NCI-H82 treated with DMSO at 0.1 percent for 48 hours (cell line): ENCODE data around the gene MICA.
A peak's percentile ranks its signal among the peaks of the same experiment; 100 is the strongest.
"Not testable (repeated sequence)": the region's sequence is repeated elsewhere in the genome, so short reads cannot be mapped to it uniquely, and the experiment has no call there.

Experiments
- DNase-seq: peaks from one replicate; lab custom pipeline; 2025; ENCODE audit not compliant: unreplicated experiment; lab: John Stamatoyannopoulos, UW

Gene MICA

GRCh38 chr6:31403283-31404060, at the start of gene MICA:
Gene MICA, plus strand, starts transcription at chr6:31403595. Its CDS starts 38 bp downstream, at chr6:31403633.
- no peak for DNase-seq

- no peak for DNase-seq
These were observed 49.1 kb upstream of the MICA start for GRCh38 chr6:31354158-31354863.

- DNase-seq: no peak
These were observed 48.4 kb upstream of the MICA start for GRCh38 chr6:31354864-31355582.

- no peak for DNase-seq
These were observed 47.8 kb upstream of the MICA start for GRCh38 chr6:31355583-31355948.

GRCh38 chr6:31356216-31356945, 47.0 kb upstream of the MICA start:
- DNase-seq: no peak

- no peak for DNase-seq
These were observed 46.4 kb upstream of the MICA start, which contains the start of gene HLA-B for GRCh38 chr6:31356946-31357466. Gene HLA-B, minus strand, starts transcription at chr6:31357179. Its CDS starts 21 bp downstream, at chr6:31357158.

- DNase-seq: no peak
These were observed 45.5 kb upstream of the MICA start for GRCh38 chr6:31357886-31358285.

GRCh38 chr6:31358302-31358701, 45.1 kb upstream of the MICA start:
- no peak for DNase-seq

- no peak for DNase-seq
These were observed 43.8 kb upstream of the MICA start for GRCh38 chr6:31359581-31359980.

- DNase-seq: no peak
These were observed 40.6 kb upstream of the MICA start for GRCh38 chr6:31362751-31363150.

GRCh38 chr6:31363811-31364210, 39.6 kb upstream of the MICA start:
- DNase-seq: no peak

GRCh38 chr6:31365864-31366263, 37.5 kb upstream of the MICA start:
- DNase-seq: no peak

- peak; percentile 32 for DNase-seq
These were observed 36.5 kb upstream of the MICA start for GRCh38 chr6:31366693-31367470.

- no peak for DNase-seq
These were observed 34.9 kb upstream of the MICA start for GRCh38 chr6:31368461-31368860.

GRCh38 chr6:31374118-31374517, 29.3 kb upstream of the MICA start:
- not testable (repeated sequence) for DNase-seq

- DNase-seq: no peak
These were observed 27.7 kb upstream of the MICA start for GRCh38 chr6:31375699-31376098.

GRCh38 chr6:31377029-31377428, 26.4 kb upstream of the MICA start:
- no peak for DNase-seq

GRCh38 chr6:31378062-31378720, 25.2 kb upstream of the MICA start:
- DNase-seq: no peak

- no peak for DNase-seq
These were observed 24.7 kb upstream of the MICA start for GRCh38 chr6:31378721-31379103.

GRCh38 chr6:31379850-31380249, 23.5 kb upstream of the MICA start:
- DNase-seq: no peak
